GM23248 (cell line): Measurements from ENCODE around the gene SVOPL. TPM values are rescaled to one million over a fixed set of nuclear protein-coding genes. Genes with fewer than 3 reads are reported as not detected.
"Not testable (repeated sequence)": the region's sequence is repeated elsewhere in the genome, so short reads cannot be mapped to it uniquely, and the experiment has no call there.

Experiments
- DNase-seq: peaks from one replicate; pipeline ENCODE4 v3.0.0-alpha.2; 2015
- H2AFZ ChIP-seq: fragments of 200-600 bp; sonication (generic); 2 replicates; pipeline ENCODE4 v1.6.1; 2016; ENCODE audit warnings: antibody characterized with exemption
- H3F3A ChIP-seq: fragments of 200-600 bp; sonication (generic); 2 replicates; pipeline ENCODE4 v1.6.1; 2016; ENCODE audit warnings: mild to moderate bottlenecking, antibody characterized with exemption, mixed run types; ENCODE audit not compliant: insufficient read depth
- H3K27ac ChIP-seq: fragments of 200-600 bp; sonication (generic); 2 replicates; pipeline ENCODE4 v1.5.1; 2016; ENCODE audit warnings: mild to moderate bottlenecking
- H3K27me3 ChIP-seq: fragments of 200-600 bp; sonication (generic); replicated peaks from 2 replicates; pipeline ENCODE4 v1.6.1; 2016; ENCODE audit warnings: mild to moderate bottlenecking; ENCODE audit not compliant: insufficient read depth
- H3K36me3 ChIP-seq: fragments of 200-600 bp; sonication (generic); 2 replicates; pipeline ENCODE4 v1.6.1; 2016; ENCODE audit warnings: low read depth, mild to moderate bottlenecking
- H3K4me1 ChIP-seq: fragments of 200-600 bp; sonication (generic); 2 replicates; pipeline ENCODE4 v1.6.1; 2016; ENCODE audit warnings: mild to moderate bottlenecking; ENCODE audit not compliant: insufficient read depth
- H3K4me2 ChIP-seq: fragments of 200-600 bp; sonication (generic); one replicate; pipeline ENCODE4 v1.6.1; 2016; ENCODE audit warnings: mild to moderate bottlenecking; ENCODE audit not compliant: unreplicated experiment
- H3K4me3 ChIP-seq: fragments of 200-600 bp; sonication (generic); 2 replicates; pipeline ENCODE4 v1.5.1; 2016; ENCODE audit warnings: mild to moderate bottlenecking
- H3K79me2 ChIP-seq: fragments of 200-600 bp; sonication (generic); 2 replicates; pipeline ENCODE4 v1.6.1; 2016; ENCODE audit warnings: mild to moderate bottlenecking; ENCODE audit not compliant: insufficient read depth
- H3K9ac ChIP-seq: fragments of 200-600 bp; sonication (generic); 2 replicates; pipeline ENCODE4 v1.6.1; 2016; ENCODE audit warnings: mild to moderate bottlenecking
- H3K9me2 ChIP-seq: fragments of 200-600 bp; sonication (generic); 2 replicates; pipeline ENCODE4 v1.6.1; 2016; ENCODE audit warnings: mixed run types, mild to moderate bottlenecking, moderate library complexity; ENCODE audit not compliant: insufficient read depth
- H3K9me3 ChIP-seq: fragments of 200-600 bp; sonication (generic); one replicate; pipeline ENCODE4 v1.6.1; 2017; ENCODE audit warnings: low read depth
- H4K20me1 ChIP-seq: fragments of 200-600 bp; sonication (generic); 2 replicates; pipeline ENCODE4 v1.6.0; 2016; ENCODE audit not compliant: insufficient read depth
- EZH2 ChIP-seq: fragments of 200-600 bp; sonication (generic); IDR thresholded peaks from 2 replicates; pipeline ENCODE4 v1.6.1; 2018; ENCODE audit warnings: antibody characterized with exemption, mild to moderate bottlenecking; ENCODE audit not compliant: insufficient read depth, poor library complexity, severe bottlenecking
- EZH2phosphoT487 ChIP-seq: fragments of 200-600 bp; sonication (generic); IDR thresholded peaks from 2 replicates; pipeline ENCODE4 v1.6.1; 2018; ENCODE audit warnings: antibody characterized with exemption, moderate library complexity, mild to moderate bottlenecking, low read depth; ENCODE audit not compliant: insufficient read depth
- WGBS, 2 experiments: methylation state at CpG; one replicate each; pipeline ENCODE4 v1.1.6; 2015 to 2017; ENCODE audit warnings: low lambda C conversion rate in 2 of 2, low coverage in 1 of 2; ENCODE audit errors: missing lambda C conversion rate in 2 of 2; 5-methylcytosine and 5-hydroxymethylcytosine counted together
- in situ Hi-C: fragments of 300-500 bp; cut with MboI; formaldehyde crosslinking; loops from 2 replicates; pipeline ENCODE4 v1.15.0; 2020
- polyA plus RNA-seq: library from polyadenylated mRNA; unstranded; fragments of >200 nt; fragmentation: Nextera tagmentation; extraction: Ambion mirVana; gene quantifications from 2 replicates; pipeline ENCODE4 v1.2.1, GENCODE V29; 2016
- total RNA-seq: library from RNA; depleted of rRNA; stranded (reverse); fragments of >200 nt; shearing (Covaris generic); gene quantifications from 2 replicates; pipeline ENCODE4 v1.2.3, GENCODE V29; 2014

The SVOPL gene
- total and polyA plus RNA-seq, 2 experiments from 2014 or later = not detected

GRCh38 chr7:138695106-138695505 lies 6.1 kb downstream of the SVOPL start:
- H4K20me1 ChIP-seq = no peaks in the 10 kb centered on the region
- no peaks in the 10 kb centered on the region; the same call in 1 of the 2 replicates for H3K27me3 ChIP-seq
- H3K9me2 ChIP-seq = no peaks in the 10 kb centered on the region
- no peaks in the 10 kb centered on the region for H3K9me3 ChIP-seq
- no peak overlapping the region for H3K4me3 ChIP-seq
- in situ Hi-C loops = no loop called here
- no peaks in the 10 kb centered on the region for H3K4me1 ChIP-seq
- WGBS, 2 experiments = 23 to 28% methylated on average over 4 of the region's 4 CpGs
- no peak overlapping the region for H3K4me2 ChIP-seq
- no peak overlapping the region for H3K9ac ChIP-seq
- no peaks in the 10 kb centered on the region for H3F3A ChIP-seq
- no peak for DNase-seq
- no peaks in the 10 kb centered on the region for H3K36me3 ChIP-seq
- no peaks in the 10 kb centered on the region for H3K79me2 ChIP-seq
- H3K27ac ChIP-seq = no peak overlapping the region
- TF ChIP-seq EZH2phosphoT487 (no peak), EZH2 (no peak)
- no peak overlapping the region for H2AFZ ChIP-seq

DNA sequence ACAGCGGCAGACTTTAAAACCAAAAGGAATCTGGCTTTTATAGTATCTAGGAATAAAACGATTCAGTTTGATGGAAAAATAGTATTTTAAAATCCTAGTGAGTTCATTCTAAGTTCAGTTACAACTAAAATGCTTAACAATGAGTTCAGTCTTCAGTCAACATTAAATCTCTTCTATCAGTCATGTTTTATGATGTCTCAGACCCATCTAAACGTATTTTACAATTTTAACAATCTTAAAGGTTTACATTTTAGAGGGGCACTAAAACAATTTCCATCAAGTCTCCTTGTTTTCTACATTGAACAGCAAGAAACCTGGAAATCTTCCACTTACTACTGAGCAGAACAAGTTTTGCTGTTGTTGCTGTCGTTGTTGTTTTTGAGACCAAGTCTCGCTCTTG lies 10.0 kb downstream of the SVOPL start:
- TF ChIP-seq EZH2 = no peak
- TF ChIP-seq EZH2phosphoT487 = no peak
- Histone ChIP-seq H3K4me1 (no peaks in the 10 kb centered on the region), H2AFZ (no peak overlapping the region), H3K79me2 (no peaks in the 10 kb centered on the region), H4K20me1 (no peaks in the 10 kb centered on the region), H3K9me2 (no peaks in the 10 kb centered on the region), H3K27ac (no peak overlapping the region), H3K9ac (no peak overlapping the region), H3K4me2 (no peak overlapping the region), H3K27me3 (no peaks in the 10 kb centered on the region; the same call in 1 of the 2 replicates), H3K36me3 (no peaks in the 10 kb centered on the region), H3F3A (no peaks in the 10 kb centered on the region), H3K9me3 (no peaks in the 10 kb centered on the region), H3K4me3 (no peak overlapping the region)
- no peak for DNase-seq
- 27 to 28% methylated on average over 5 of the region's 5 CpGs for WGBS, 2 experiments
- in situ Hi-C loops = no loop called here

DNA sequence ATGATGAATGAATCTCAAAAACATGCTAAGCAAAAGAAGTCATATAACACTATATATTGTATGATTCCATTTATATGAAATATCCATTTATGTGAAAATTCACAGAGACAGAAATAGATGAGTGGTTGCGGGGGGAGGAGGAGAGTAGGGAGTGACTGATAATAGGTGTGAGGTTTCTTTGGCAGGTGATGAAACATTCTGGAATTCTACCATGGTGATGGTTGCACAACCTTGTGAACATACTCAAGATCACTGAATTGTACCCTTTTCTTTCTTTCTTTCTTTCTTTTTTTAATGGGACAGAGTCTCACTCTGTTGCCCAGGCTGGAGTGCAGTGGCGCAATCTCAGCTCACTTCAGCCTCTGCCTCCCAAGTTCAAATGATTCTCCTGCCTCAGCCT lies 10.7 kb downstream of the SVOPL start:
- Histone ChIP-seq H4K20me1 (no peaks in the 10 kb centered on the region), H2AFZ (no peak overlapping the region), H3K79me2 (no peaks in the 10 kb centered on the region), H3K27ac (no peak overlapping the region), H3K9me2 (no peaks in the 10 kb centered on the region), H3K4me3 (no peak overlapping the region), H3K4me1 (no peaks in the 10 kb centered on the region), H3K9ac (no peak overlapping the region), H3K27me3 (no peaks in the 10 kb centered on the region; the same call in 1 of the 2 replicates), H3K36me3 (no peaks in the 10 kb centered on the region), H3F3A (no peaks in the 10 kb centered on the region), H3K4me2 (no peak overlapping the region), H3K9me3 (no peaks in the 10 kb centered on the region)
- in situ Hi-C loops = no loop called here
- 33 to 36% methylated on average over 2 of the region's 2 CpGs for WGBS, 2 experiments
- no peak for TF ChIP-seq EZH2phosphoT487
- no peak for TF ChIP-seq EZH2
- no peak for DNase-seq

GRCh38 chr7:138688037-138688436 lies 13.1 kb downstream of the SVOPL start:
- H3K9ac ChIP-seq, H2AFZ ChIP-seq, H3K27ac ChIP-seq, H3K9me3 ChIP-seq, H3K4me2 ChIP-seq, DNase-seq, H3K36me3 ChIP-seq, H4K20me1 ChIP-seq, in situ Hi-C loops, H3K79me2 ChIP-seq, H3F3A ChIP-seq, H3K4me3 ChIP-seq, H3K27me3 ChIP-seq, H3K9me2 ChIP-seq, H3K4me1 ChIP-seq: not testable (repeated sequence)
- 29 to 30% methylated on average over 6 of the region's 6 CpGs for WGBS, 2 experiments

DNA sequence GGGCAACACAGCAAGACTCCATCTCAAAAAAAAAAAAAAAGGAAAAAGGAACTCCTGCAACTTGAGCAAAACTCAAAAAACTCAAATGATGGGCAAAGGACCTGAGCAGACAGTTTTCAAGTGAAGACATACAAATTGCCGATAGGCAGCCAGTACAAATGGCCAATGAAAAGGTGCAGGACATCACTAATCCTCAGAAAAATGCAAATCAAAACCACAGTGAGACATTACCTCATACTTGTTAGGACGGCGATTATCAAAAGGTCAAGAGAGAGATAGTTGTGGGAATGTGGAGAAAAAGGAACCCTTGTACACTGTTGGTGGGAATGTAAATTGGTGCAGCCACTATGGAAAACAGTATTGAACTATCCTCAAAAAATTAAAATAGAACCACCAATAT lies 16.8 kb downstream of the SVOPL start:
- WGBS, 2 experiments = 37 to 47% methylated on average over 3 of the region's 3 CpGs
- Histone ChIP-seq H3K36me3 (no peaks in the 10 kb centered on the region), H3K79me2 (no peaks in the 10 kb centered on the region), H3K27me3 (no peaks in the 10 kb centered on the region), H3F3A (no peaks in the 10 kb centered on the region), H3K4me1 (no peaks in the 10 kb centered on the region), H3K27ac (no peak overlapping the region), H4K20me1 (no peaks in the 10 kb centered on the region), H3K4me3 (no peak overlapping the region), H3K9me3 (no peaks in the 10 kb centered on the region), H3K9ac (no peak overlapping the region), H3K9me2 (no peaks in the 10 kb centered on the region), H2AFZ (no peak overlapping the region), H3K4me2 (no peak overlapping the region)
- no peak for DNase-seq
- in situ Hi-C loops = no loop called here
- TF ChIP-seq EZH2 (no peak), EZH2phosphoT487 (no peak)
